AML-193 (cell line): ENCODE data around the gene CLIP1.
"Not testable (repeated sequence)": the region's sequence is repeated elsewhere in the genome, so short reads cannot be mapped to it uniquely, and the experiment has no call there.

ENCODE experiments used
- DNase-seq, 2 experiments: peaks; one replicate each; lab custom pipeline; 2025; lab: John Stamatoyannopoulos, UW

CLIP1 gene

DNA sequence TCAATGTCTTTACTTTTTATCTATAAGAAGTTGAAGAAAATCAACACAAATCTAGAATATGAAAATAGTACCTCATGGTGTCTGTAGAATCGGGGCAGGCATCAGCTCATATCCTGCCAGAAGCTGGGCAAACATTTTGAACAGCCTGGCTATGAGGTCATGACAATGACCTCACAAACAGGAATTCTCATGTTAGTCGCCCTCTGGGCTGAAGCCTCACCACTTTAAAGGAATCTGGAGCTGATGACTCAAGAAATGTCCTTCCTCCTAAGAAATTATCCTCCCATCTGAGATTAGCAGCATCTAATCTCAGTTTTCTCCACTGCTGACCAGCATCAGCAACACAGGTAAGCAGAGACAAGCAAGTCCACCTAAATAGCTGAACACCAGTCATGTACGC is 27.1 kb downstream of the CLIP1 start:
- no peak for DNase-seq

DNA sequence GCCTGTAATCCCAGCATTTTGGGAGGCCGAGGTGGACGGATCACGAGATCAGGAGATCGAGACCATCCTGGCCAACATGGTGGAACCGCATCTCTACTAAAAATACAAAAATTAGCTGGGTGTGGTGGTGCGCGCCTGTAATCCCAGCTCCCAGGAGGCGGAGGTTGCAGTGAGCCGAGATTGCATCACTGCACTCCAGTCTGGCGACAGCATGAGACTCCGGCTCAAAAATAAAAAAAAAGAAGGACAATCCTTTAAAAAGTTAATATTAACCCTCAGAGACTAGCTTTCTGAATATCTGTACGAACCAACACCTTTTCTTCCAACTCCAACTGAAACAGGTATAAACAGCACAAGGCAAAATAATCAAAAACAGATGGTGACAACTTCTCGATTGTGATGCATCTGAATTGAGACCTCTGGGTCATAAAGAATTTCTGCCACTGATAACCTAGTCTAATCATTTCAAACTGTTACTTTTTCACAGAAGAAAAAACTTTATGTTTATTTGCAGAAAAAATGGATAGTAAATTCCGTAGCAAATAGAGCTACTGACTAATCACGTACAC is 27.8 kb downstream of the CLIP1 start:
- no peak for DNase-seq

DNA sequence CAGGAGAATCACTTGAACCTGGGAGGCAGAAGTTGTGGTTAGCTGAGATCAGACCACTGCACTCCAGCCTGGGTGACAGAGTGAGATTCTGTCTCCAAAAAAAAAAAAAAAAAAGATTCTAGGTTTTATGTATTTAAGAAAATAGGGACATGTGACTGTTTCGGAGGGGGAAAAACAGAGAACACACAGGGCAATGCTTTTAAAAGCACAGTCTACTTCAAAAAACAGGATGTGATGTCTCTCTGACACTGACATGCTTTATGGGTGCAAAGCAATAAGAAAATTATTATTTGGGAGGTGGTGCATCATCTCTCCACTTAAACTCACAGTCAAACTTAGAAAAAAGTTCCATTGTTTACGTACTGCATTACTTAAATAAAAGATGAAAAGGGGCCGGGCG is 28.7 kb downstream of the CLIP1 start:
- DNase-seq, result no peak

DNA sequence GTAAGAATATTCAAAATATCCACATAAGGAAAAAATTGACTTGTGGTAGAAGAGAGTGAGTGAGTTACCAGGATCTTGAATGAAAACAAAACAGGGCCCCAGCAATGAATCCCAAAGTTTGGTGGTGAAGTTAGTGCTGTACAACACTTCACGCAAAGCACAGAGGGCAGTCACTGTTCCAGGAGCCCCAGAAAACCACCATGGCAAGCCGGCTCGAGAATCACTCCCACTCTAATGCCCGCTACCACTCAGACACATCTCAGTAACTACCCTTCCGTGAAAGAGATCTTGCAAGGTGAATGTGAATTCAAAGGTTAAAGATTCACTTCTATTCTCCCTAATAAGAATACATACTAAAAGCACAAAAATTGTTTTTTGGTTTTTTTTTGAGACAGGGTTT is 30.1 kb downstream of the CLIP1 start:
- DNase-seq, result no peak

DNA sequence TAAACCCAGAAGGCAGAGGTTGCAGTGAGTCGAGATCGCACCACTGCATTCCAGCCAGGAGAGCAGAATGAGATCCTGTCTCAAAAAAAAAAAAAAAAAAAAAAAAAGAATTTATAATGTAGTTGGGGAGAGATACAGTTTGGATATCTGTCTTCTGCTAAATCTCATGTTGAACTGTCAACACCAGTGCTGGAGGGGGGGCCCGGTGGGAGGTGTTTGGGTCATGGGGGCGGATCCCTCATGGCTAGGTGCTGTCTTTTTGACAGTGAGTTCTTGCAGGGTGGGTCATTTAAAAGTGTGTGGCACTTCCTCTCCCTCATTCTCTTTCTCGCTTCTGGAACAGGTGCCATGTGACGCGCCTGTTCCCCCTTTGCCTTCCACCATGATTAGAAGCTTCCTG is 32.8 kb downstream of the CLIP1 start:
- DNase-seq, result no peak

DNA sequence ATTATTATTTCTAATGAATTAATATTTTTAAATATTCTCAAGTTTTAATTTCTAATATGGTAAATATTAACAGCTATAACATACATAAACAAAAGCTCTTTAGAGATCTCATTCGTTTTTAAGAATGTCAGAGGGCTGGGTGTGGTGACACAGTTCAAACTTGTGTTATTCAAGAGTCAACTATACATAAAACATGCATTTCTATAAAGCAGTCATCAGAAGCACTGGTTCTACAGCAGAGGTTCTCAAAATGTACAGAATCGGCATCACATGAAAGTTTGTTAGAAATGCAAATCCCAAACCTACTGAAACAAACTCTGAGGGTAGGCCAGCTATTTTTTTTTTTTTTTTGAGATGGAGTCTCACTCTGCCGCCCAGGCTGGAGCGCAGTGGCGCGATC is 34.6 kb downstream of the CLIP1 start:
- no peak for DNase-seq

DNA sequence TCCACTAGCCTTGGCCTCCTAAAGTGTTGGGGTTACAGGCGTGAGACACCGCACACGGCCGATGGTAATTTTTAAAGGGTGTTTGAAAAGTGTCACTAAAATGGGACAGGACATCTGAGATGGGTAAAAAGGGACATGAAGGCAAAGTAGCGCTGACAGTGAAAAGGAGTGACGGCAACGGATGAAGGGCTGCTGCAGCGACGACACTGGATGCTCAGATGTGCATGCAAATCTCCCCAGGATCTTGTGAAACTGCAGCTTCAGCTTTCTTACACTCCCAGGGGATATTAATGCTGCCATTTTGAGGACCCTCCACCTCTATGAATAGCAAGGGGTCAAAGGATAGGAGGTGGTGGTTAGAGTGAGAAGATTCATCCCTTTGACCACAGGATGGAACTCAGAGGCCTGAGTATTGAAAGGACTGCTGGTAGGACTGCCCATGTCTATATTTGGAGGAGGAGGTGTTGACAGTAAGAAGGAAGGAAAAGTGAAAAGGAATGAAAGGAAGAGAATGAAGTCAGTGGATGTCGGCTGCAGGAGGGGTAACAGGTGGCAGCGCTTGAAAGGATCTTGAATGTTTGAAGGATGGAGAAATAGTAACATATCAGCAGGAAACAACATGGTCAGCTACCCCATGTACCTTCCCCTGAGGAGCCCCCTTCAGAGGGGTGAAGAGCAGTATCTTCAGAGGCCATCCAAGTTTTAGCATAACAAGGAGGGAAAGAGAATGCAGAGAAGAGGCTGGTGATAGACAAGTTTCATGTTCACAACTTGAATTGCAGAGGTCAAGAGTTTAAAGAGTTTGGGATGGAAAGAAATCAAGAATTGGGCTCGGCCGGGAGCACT is 37.1 kb downstream of the CLIP1 start:
- DNase-seq, result no peak

DNA sequence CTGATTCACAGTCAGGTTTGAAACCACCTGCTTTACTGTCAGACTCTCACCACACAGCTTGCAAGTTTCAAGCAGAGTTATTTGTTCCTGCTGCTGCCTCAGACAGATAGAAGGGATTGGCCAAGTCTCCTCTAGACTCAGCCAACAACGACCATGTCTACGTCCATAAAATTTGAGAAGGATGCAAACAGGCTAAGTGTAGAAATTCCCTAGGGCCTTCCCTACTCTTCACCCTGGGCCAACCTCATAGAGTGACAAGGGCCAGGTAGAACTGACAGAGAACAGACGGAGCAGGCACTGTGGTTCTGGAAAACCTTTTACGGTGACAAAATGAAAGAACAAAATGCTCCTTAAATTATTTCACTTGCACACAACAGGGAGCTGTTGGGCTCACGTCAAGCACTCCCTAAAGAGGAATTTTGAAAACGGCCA is 39.5 kb downstream of the CLIP1 start:
- DNase-seq, result no peak

DNA sequence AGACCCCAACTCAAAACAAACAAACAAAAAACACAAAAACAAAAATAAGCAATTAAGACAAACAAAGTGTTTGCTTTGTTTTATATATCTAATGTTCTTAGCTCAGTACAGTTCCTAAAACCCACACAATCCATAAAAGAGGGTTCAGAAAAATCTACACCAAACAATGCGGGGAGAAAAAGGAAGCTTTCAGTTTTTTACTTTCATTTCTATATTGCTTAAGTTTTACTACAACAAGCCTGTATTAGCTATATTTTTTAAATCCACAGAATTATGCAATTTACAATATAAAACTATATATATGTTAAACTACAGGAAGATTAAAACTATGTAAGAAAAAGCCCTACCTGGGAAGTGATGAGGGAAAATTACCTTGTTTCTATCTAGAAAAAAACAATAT is 41.4 kb downstream of the CLIP1 start:
- DNase-seq, result no peak

DNA sequence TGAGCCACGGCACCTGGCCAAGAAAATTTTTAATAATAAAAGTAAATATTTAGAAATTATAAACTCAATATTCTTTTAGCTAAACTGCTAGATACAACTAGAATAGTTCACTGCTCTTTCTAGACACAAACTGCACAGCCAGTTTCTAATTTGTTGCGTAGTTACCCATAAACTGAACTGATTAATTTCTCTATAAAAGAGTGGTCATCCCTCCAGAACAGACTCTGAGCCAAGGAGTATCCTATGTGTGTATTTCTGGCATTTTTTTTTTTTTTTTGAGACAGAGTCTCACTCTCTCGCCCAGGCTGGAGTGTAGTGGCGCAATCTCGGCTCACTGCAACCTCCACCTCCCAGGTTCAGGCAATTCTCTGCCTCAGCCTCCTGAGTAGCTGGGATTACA is 45.7 kb downstream of the CLIP1 start:
- not testable (repeated sequence) for DNase-seq

DNA sequence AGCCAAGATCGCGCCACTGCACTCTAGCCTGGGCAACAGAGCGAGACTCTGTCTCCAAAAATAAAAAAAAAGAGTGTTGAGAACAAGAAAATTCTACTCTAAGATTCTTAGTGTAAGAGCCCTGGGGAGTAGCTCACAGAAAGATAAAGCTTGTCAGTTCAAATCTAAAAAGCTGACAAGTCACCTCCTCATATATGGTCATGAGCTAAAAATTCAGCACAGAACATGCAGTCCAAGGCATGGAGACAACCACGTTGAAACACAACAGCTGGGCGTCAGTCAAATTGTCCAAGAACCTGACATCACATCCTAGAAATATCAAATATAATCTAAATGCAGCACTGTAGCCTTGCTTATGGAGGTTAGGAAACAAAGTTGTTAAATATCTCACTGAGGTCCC is 47.8 kb downstream of the CLIP1 start:
- DNase-seq, result no peak

DNA sequence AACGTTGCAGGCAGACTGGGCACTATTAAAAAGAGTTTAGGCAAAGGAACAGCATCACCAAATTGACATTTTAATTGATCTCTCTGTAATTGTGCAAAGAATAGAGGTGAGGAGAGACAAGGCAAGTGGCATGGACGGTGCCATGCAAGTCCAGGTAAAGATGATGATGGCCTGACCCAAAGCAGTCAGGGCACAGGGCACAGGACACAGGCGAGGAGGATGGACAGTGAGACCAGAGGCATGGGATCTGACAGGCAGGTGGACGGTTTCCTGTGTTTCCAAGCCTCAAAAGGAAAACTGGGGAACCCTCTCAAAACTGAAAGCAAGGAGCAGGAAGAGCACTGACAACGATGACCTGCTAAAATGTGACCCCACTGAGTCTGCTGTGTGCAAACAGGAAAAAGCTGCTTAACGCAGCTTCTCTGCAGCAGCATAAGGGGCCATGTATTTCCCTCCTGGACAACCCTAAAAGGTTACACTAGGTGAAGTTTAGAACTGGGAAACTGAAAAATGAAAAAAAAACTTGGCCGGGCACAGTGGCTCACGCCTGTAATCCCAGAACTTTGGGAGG is 50.9 kb downstream of the CLIP1 start:
- no peak for DNase-seq

DNA sequence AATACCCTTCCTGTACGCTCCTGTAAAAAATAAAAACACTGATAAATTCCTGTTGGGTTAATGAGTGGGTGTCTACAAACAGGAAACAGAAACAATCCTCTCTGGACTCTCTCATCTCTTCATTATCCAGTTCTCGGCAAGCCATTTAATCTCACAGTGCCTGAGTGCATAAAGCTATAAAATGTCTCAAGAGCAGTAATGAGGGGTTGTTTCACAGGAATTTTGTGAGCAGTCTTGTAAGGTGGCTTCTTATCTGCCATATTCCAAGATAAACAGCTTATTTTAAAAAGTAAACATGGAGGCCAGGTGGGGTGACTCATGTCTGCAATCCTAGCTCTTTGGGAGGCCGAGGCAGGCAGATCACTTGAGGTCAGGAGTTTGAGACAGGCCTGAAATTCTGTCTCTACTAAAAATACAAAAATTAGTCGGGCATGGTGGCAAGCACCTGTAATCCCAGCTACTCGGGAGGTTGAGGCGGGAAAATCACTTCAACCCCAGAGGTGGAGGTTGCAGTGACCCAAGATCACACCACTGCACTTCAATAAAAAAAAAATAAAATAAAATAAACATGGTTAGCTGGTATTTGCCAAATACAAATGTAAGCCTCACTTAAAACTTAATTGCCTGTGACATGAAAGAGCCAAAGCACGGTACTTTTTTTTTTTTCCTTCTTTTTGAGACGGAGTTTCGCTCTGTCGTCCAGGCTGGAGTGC is 54.0 kb downstream of the CLIP1 start:
- DNase-seq, result no peak

DNA sequence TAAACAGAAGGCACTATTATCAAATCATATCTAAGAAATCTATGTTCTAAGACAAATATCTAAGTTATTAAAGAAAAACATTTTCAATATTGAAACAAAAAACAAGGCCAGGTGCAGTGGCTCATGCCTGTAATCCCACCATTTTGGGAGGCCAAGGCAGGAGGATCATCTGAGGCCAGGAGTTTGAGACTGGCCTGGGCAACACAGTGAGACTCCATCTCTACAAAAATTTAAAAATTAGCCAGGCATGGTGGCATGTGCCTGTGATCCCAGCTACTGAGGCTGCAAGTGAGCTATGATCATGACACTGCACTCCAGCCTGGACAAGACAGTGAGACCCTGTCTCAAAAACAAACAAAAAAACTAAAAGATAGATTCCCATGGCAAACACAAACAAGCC is 54.8 kb downstream of the CLIP1 start:
- not testable (repeated sequence) for DNase-seq

DNA sequence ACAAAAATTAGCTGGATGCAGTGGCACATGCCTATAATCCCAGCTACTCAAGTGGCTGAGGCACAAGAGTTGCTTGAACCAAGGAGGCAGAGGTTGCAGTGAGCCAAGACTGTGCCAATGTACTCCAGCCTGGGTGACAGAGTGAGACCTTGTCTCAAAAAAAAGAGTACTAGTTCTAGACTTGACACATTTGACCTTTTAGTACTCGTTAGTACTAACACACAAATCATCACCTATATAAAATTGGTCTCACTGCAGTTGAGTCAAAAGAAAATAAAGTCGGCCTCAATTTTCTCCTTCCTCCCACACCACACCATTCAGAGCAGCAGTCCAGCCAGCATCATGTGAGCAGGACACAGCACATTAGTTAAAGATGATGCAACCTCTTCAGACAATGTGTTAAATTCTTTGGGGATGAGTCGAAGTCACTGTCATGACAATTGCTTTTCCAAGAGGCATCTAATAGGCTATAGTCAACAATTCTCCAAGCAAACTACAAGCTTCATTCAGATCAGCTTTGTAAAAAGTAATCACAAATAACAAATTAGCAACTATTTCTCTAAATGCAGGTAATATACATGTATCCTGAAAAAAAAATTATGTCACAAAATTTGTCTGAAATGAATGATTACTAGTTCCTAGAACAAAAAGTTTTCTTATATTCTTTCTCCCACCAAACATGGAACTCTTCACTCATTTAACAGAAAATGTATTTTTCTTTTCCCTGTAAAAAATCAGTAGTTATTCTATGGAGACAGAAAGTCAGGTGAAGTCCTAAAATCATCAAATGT is 55.6 kb downstream of the CLIP1 start:
- peak; percentile 26 to 40 for DNase-seq

DNA sequence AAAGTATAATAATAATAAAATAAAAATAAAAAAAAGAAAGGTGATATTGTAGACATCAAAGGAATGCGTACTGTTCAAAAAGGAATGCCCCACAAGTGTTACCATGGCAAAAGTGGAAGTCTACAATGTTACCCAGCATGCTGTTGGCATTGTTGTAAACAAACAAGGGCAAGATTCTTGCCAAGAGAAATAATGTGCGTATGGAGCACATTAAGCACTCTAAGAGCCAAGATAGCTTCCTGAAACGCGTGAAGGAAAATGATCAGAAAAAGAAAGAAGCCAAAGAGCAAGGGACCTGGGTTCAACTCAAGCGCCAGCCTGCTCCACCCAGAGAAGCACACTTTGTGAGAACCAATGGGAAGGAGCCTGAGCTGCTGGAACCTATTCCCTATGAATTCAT is 57.2 kb downstream of the CLIP1 start:
- DNase-seq, result not testable (repeated sequence)

DNA sequence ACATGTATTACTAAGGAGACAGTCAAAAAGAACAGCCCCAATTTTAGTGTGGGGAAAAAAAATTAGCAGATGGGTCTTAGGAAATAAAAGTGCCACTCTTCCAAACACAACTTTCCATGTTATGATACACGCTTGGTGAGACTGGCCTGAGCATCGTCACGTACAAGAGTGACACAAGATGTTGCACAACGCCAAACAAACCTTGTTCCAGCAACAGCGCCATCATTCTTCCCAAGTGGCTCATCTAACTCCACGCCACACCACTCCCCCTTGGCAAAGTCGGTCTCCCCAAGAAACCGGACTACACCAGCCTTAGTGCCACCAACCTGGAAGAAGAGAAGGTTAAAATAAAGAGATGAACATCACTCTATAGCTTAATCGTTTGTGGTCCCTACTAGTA is 58.7 kb downstream of the CLIP1 start:
- no peak for DNase-seq

DNA sequence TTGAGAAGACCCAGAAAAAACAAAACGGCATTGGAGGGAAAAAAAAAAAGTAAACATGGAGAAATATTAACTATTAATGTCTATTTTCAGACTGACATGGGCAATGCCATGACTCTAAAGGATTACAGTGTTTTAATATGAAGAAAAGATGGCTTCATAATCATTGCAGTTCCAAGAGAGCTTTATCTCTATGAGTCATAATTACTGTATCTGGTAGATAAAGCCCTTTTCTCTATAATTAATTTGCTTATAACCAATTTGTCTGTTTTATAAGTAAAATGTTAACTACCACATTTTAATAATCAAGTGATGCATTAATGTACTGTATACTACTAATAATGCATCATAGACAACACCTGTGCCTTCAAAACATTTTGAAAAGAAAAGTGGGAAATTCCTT is 59.7 kb downstream of the CLIP1 start:
- DNase-seq, result no peak

DNA sequence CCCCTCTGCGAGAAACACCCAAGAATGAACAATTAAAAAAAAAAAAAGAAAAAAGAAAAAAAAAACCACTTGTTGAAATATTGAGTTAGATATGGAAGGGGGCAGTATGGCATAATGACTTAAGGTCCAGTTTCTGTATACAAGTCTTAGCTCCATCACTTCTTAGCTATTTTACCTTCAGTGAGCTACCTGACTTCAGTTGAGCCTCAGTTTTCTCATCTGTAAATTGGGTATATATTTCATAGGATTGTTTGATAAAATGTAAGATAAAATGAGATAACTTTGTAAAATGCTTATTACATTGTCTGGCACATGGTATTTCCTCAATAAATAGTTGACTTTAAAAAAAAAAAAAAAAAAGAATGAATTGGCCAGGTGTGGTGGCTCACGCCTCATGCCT is 64.1 kb downstream of the CLIP1 start:
- DNase-seq, result not testable (repeated sequence)

DNA sequence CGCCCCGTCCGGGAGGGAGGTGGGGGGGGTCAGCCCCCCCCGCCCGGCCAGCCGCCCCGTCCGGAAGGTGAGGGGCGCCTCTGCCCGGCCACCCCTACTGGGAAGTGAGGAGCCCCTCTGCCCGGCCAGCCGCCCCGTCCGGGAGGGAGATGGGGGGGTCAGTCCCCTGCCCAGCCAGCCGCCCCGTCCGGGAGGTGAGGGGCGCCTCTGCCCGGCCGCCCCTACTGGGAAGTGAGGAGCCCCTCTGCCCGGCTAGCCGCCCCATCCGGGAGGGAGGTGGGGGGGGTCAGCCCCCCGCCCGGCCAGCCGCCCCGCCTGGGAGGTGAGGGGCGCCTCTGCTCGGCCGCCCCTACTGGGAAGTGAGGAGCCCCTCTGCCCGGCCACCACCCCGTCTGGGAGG is 64.9 kb downstream of the CLIP1 start:
- not testable (repeated sequence) for DNase-seq

DNA sequence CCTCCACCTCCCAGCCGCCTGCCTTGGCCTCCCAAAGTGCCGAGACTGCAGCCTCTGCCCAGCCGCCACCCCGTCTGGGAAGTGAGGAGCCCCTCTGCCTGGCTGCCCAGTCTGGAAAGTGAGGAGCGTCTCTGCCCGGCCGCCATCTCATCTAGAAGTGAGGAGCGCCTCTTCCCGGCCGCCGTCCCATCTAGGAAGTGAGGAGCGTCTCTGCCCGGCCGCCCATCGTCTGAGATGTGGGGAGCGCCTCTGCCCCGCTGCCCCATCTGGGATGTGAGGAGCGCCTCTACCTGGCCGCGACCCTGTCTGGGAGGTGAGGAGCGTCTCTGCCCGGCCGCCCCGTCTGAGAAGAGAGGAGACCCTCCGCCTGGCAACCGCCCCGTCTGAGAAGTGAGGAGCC is 65.5 kb downstream of the CLIP1 start:
- DNase-seq, result not testable (repeated sequence)

DNA sequence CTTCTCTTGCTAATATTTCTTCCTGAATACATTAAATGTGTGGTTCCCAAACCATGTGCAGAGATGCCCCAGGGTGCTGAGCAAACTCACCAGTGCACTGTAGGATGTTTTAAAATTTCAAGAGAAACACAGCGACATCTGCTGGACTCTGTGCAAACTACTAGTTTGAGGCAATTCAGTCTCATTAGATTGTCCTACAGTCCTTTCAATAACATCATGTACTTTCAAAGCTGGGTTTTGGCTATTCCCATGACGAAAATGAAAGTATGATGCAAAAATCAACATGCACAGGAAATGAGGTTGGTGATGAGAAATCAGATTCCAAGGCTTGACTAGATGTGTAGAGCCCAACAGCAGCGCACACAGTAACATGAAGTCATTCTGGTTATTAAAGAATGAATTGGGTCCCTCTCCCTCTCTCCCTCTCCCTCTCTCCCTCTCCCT is 66.3 kb downstream of the CLIP1 start:
- DNase-seq, result peak; percentile 27 to 41
